SHP77 treated with DMSO at 0.1 percent for 48 hours (cell line): ENCODE results near the gene PAX7.

Experiments
- DNase-seq: peaks from one replicate; lab custom pipeline; 2025; lab: John Stamatoyannopoulos, UW

PAX7 gene

GRCh38 chr1:18618546-18619466, 11.8 kb upstream of the PAX7 start:
- no peak for DNase-seq

GRCh38 chr1:18619467-18619835, 11.2 kb upstream of the PAX7 start:
- DNase-seq, result no peak

- no peak for DNase-seq
Measured at GRCh38 chr1:18628511-18628910, 2.1 kb upstream of the PAX7 start.

GRCh38 chr1:18629659-18630510, 761 bp upstream of the PAX7 start:
- DNase-seq, result no peak

GRCh38 chr1:18631496-18632217, 1.0 kb downstream of the PAX7 start:
- DNase-seq, result no peak

- DNase-seq, result no peak
Measured at GRCh38 chr1:18632218-18632588, 1.6 kb downstream of the PAX7 start.

GRCh38 chr1:18632783-18633421, 2.3 kb downstream of the PAX7 start:
- no peak for DNase-seq

GRCh38 chr1:18633422-18634155, 2.9 kb downstream of the PAX7 start:
- DNase-seq, result no peak

- no peak for DNase-seq
Measured at GRCh38 chr1:18634276-18634675, 3.6 kb downstream of the PAX7 start.

GRCh38 chr1:18635070-18635577, 4.5 kb downstream of the PAX7 start:
- DNase-seq, result no peak

- DNase-seq, result no peak
Measured at GRCh38 chr1:18635891-18636595, 5.4 kb downstream of the PAX7 start.

GRCh38 chr1:18636596-18637508, 6.2 kb downstream of the PAX7 start:
- no peak for DNase-seq

GRCh38 chr1:18637511-18637960, 6.9 kb downstream of the PAX7 start:
- no peak for DNase-seq

GRCh38 chr1:18637962-18638834, 7.6 kb downstream of the PAX7 start:
- DNase-seq, result no peak

GRCh38 chr1:18638835-18639364, 8.3 kb downstream of the PAX7 start:
- no peak for DNase-seq

GRCh38 chr1:18639368-18640055, 8.9 kb downstream of the PAX7 start:
- DNase-seq, result no peak
